Measurements from ENCODE around the gene PMM2.
"Not testable (repeated sequence)": the region's sequence is repeated elsewhere in the genome, so short reads cannot be mapped to it uniquely, and the experiment has no call there.

The PMM2 gene

GRCh38 chr16:8874388-8874787, 76.7 kb downstream of the PMM2 start:
- H3K9me3 ChIP-seq (ENCODE audit: insufficient read depth, low read length, severe bottlenecking), result no peaks in the 10 kb centered on the region
- peaks cover 4% of the 10 kb centered on the region for H3K79me2 ChIP-seq (ENCODE audit: insufficient read depth, low read length)
- no peak overlapping the region for H3K4me2 ChIP-seq (ENCODE audit: insufficient read depth, low read length)
- DNase-seq (no peak), ATAC-seq (ENCODE audit: insufficient read depth, low read depth) (no peak)
- no peaks in the 10 kb centered on the region for H3K36me3 ChIP-seq (ENCODE audit: insufficient read depth, low read length)
- no peak overlapping the region for H3K27ac ChIP-seq (ENCODE audit: low read length)
- TF ChIP-seq CTCF (IDR thresholded peaks at IDR 0.05; ENCODE audit: borderline replicate concordance, extremely low read depth, low read length, poor library complexity, severe bottlenecking) (no peak), EZH2 (IDR thresholded peaks at IDR 0.05; ENCODE audit: borderline replicate concordance, low read depth, low read length, severe bottlenecking) (no peak)
- no peak overlapping the region for H3K4me3 ChIP-seq (ENCODE audit: low read depth in 1 of 2, low read length in 2 of 2)
- H3K4me1 ChIP-seq (ENCODE audit: insufficient read depth, low read length), result peaks cover 26% of the 10 kb centered on the region
- no peak overlapping the region for H3K9ac ChIP-seq (ENCODE audit: low read depth, low read length)
- no peaks in the 10 kb centered on the region for H3K27me3 ChIP-seq (ENCODE audit: insufficient read depth, low read length, poor library complexity)
- no peak overlapping the region for H2AFZ ChIP-seq (ENCODE audit: low read depth, low read length)
- no peaks in the 10 kb centered on the region for H4K20me1 ChIP-seq (ENCODE audit: insufficient read depth, low read length)

GRCh38 chr16:8875317-8875716, 77.7 kb downstream of the PMM2 start:
- not testable (repeated sequence) for H3K4me2 ChIP-seq (ENCODE audit: insufficient read depth, low read length); H4K20me1 ChIP-seq (ENCODE audit: insufficient read depth, low read length); H3K27me3 ChIP-seq (ENCODE audit: insufficient read depth, low read length, poor library complexity); H3K4me3 ChIP-seq (ENCODE audit: low read depth in 1 of 2, low read length in 2 of 2); H3K36me3 ChIP-seq (ENCODE audit: insufficient read depth, low read length); H3K9me3 ChIP-seq (ENCODE audit: insufficient read depth, low read length, severe bottlenecking); ATAC-seq (ENCODE audit: insufficient read depth, low read depth); DNase-seq; H3K27ac ChIP-seq (ENCODE audit: low read length); H3K79me2 ChIP-seq (ENCODE audit: insufficient read depth, low read length); H2AFZ ChIP-seq (ENCODE audit: low read depth, low read length); H3K9ac ChIP-seq (ENCODE audit: low read depth, low read length)
- H3K4me1 ChIP-seq (ENCODE audit: insufficient read depth, low read length), result peaks cover 22% of the 10 kb centered on the region

GRCh38 chr16:8877894-8878522, 80.4 kb downstream of the PMM2 start:
- Histone ChIP-seq H2AFZ (ENCODE audit: low read depth, low read length) (no peak overlapping the region), H4K20me1 (ENCODE audit: insufficient read depth, low read length) (no peaks in the 10 kb centered on the region), H3K27ac (ENCODE audit: low read length) (no peak overlapping the region), H3K4me2 (ENCODE audit: insufficient read depth, low read length) (no peak overlapping the region), H3K79me2 (ENCODE audit: insufficient read depth, low read length) (no peaks in the 10 kb centered on the region), H3K9me3 (ENCODE audit: insufficient read depth, low read length, severe bottlenecking) (no peaks in the 10 kb centered on the region), H3K4me3 (ENCODE audit: low read depth in 1 of 2, low read length in 2 of 2) (no peak overlapping the region), H3K27me3 (ENCODE audit: insufficient read depth, low read length, poor library complexity) (no peaks in the 10 kb centered on the region), H3K4me1 (ENCODE audit: insufficient read depth, low read length) (peaks cover 7% of the 10 kb centered on the region), H3K36me3 (ENCODE audit: insufficient read depth, low read length) (no peaks in the 10 kb centered on the region), H3K9ac (ENCODE audit: low read depth, low read length) (no peak overlapping the region)
- DNase-seq (no peak), ATAC-seq (ENCODE audit: insufficient read depth, low read depth) (no peak)
- no peak for TF ChIP-seq CTCF (IDR thresholded peaks at IDR 0.05; ENCODE audit: borderline replicate concordance, extremely low read depth, low read length, poor library complexity, severe bottlenecking)
- TF ChIP-seq EZH2 (IDR thresholded peaks at IDR 0.05; ENCODE audit: borderline replicate concordance, low read depth, low read length, severe bottlenecking), result no peak

GRCh38 chr16:8878523-8878911, 80.9 kb downstream of the PMM2 start:
- TF ChIP-seq CTCF (IDR thresholded peaks at IDR 0.05; ENCODE audit: borderline replicate concordance, extremely low read depth, low read length, poor library complexity, severe bottlenecking) (no peak), EZH2 (IDR thresholded peaks at IDR 0.05; ENCODE audit: borderline replicate concordance, low read depth, low read length, severe bottlenecking) (no peak)
- H3K27ac ChIP-seq (ENCODE audit: low read length), result no peak overlapping the region
- no peaks in the 10 kb centered on the region for H3K79me2 ChIP-seq (ENCODE audit: insufficient read depth, low read length)
- H3K4me3 ChIP-seq (ENCODE audit: low read depth in 1 of 2, low read length in 2 of 2), result no peak overlapping the region
- H2AFZ ChIP-seq (ENCODE audit: low read depth, low read length), result no peak overlapping the region
- H3K4me1 ChIP-seq (ENCODE audit: insufficient read depth, low read length), result peaks cover 7% of the 10 kb centered on the region
- H3K27me3 ChIP-seq (ENCODE audit: insufficient read depth, low read length, poor library complexity), result no peaks in the 10 kb centered on the region
- H3K9ac ChIP-seq (ENCODE audit: low read depth, low read length), result no peak overlapping the region
- H4K20me1 ChIP-seq (ENCODE audit: insufficient read depth, low read length), result no peaks in the 10 kb centered on the region
- DNase-seq, result no peak
- H3K9me3 ChIP-seq (ENCODE audit: insufficient read depth, low read length, severe bottlenecking), result no peaks in the 10 kb centered on the region
- ATAC-seq (ENCODE audit: insufficient read depth, low read depth), result no peak
- no peaks in the 10 kb centered on the region for H3K36me3 ChIP-seq (ENCODE audit: insufficient read depth, low read length)
- no peak overlapping the region for H3K4me2 ChIP-seq (ENCODE audit: insufficient read depth, low read length)
